Chondrocyte (in vitro differentiated cells): ENCODE data around the gene FHIT. TPM values are rescaled to one million over a fixed set of nuclear protein-coding genes. Genes with fewer than 3 reads are reported as not detected.

Experiments
- DNase-seq: peaks from one replicate; pipeline ENCODE4 v3.0.0; 2021; ENCODE audit warnings: mixed read lengths, low spot score
- H3K27ac Mint-ChIP-seq: one replicate; pipeline ENCODE4 v1.8.0; 2021; ENCODE audit warnings: mild to moderate bottlenecking, moderate library complexity, mixed read lengths; ENCODE audit not compliant: unreplicated experiment
- H3K27me3 Mint-ChIP-seq: 2 replicates; pipeline ENCODE4 v1.8.0; 2021; ENCODE audit warnings: low read depth, mixed read lengths
- H3K36me3 Mint-ChIP-seq: 2 replicates; pipeline ENCODE4 v1.8.0; 2021; ENCODE audit warnings: low read depth, mixed read lengths
- H3K4me1 Mint-ChIP-seq: 2 replicates; pipeline ENCODE4 v1.8.0; 2021; ENCODE audit warnings: low read depth, mild to moderate bottlenecking, mixed read lengths
- H3K4me3 Mint-ChIP-seq: one replicate; pipeline ENCODE4 v1.8.0; 2021; ENCODE audit warnings: mild to moderate bottlenecking, moderate library complexity, mixed read lengths; ENCODE audit not compliant: unreplicated experiment
- H3K9me3 Mint-ChIP-seq: 2 replicates; pipeline ENCODE4 v1.8.0; 2021; ENCODE audit warnings: low read depth, mixed read lengths
- CTCF ChIP-seq: fragments of 200-600 bp; sonication (generic); IDR thresholded peaks from 2 replicates; pipeline ENCODE4 v1.5.0; 2021; ENCODE audit warnings: antibody characterized with exemption, mild to moderate bottlenecking, moderate library complexity
- total RNA-seq: library from RNA; stranded (reverse); gene quantifications from 3 replicates; pipeline ENCODE4 v1.2.1, GENCODE V29; 2021

The FHIT gene
- total RNA-seq, 1 donor from 2014 or later: 3.8 TPM

- Mint-ChIP-seq H3K36me3 (no peaks in the 10 kb centered on the region), H3K27ac (no peak overlapping the region), H3K27me3 (no peaks in the 10 kb centered on the region), H3K4me1 (peaks cover 34% of the 10 kb centered on the region), H3K4me3 (no peak overlapping the region), H3K9me3 (peaks cover 5% of the 10 kb centered on the region)
- DNase-seq: no peak
- TF ChIP-seq CTCF: no peak
Measured at GRCh38 chr3:60584250-60584649, 667.0 kb downstream of the FHIT start.

- peaks cover 5% of the 10 kb centered on the region for H3K9me3 Mint-ChIP-seq
- H3K4me1 Mint-ChIP-seq: peaks cover 21% of the 10 kb centered on the region
- DNase-seq: no peak
- peak; percentile 83 for TF ChIP-seq CTCF
- H3K4me3 Mint-ChIP-seq: no peak overlapping the region
- no peak overlapping the region for H3K27ac Mint-ChIP-seq
- H3K36me3 Mint-ChIP-seq: no peaks in the 10 kb centered on the region
- H3K27me3 Mint-ChIP-seq: no peaks in the 10 kb centered on the region
Measured at GRCh38 chr3:60582288-60582687, 669.0 kb downstream of the FHIT start.

GRCh38 chr3:60580809-60581208, 670.4 kb downstream of the FHIT start:
- H3K9me3 Mint-ChIP-seq: no peaks in the 10 kb centered on the region
- H3K4me3 Mint-ChIP-seq: no peak overlapping the region
- peaks cover 21% of the 10 kb centered on the region for H3K4me1 Mint-ChIP-seq
- no peak overlapping the region for H3K27ac Mint-ChIP-seq
- H3K27me3 Mint-ChIP-seq: no peaks in the 10 kb centered on the region
- TF ChIP-seq CTCF: no peak
- H3K36me3 Mint-ChIP-seq: no peaks in the 10 kb centered on the region
- no peak for DNase-seq

- no peak for DNase-seq
- H3K9me3 Mint-ChIP-seq: no peaks in the 10 kb centered on the region
Measured at GRCh38 chr3:60579734-60580133, 671.5 kb downstream of the FHIT start.

GRCh38 chr3:60578936-60579335, 672.3 kb downstream of the FHIT start:
- no peak for TF ChIP-seq CTCF
- Mint-ChIP-seq H3K36me3 (no peaks in the 10 kb centered on the region), H3K9me3 (no peaks in the 10 kb centered on the region), H3K27ac (no peak overlapping the region), H3K4me3 (no peak overlapping the region), H3K4me1 (peaks cover 21% of the 10 kb centered on the region), H3K27me3 (no peaks in the 10 kb centered on the region)
- no peak for DNase-seq

More at GRCh38 chr3:60579734-60580133, 671.5 kb downstream of the FHIT start:
- peaks cover 21% of the 10 kb centered on the region for H3K4me1 Mint-ChIP-seq
- TF ChIP-seq CTCF: no peak
- H3K27ac Mint-ChIP-seq: peak overlapping the region; percentile 69
- H3K27me3 Mint-ChIP-seq: no peaks in the 10 kb centered on the region
- no peak overlapping the region for H3K4me3 Mint-ChIP-seq
- no peaks in the 10 kb centered on the region for H3K36me3 Mint-ChIP-seq
